ENCODE data around the gene MED16. TPM values are rescaled to one million over a fixed set of nuclear protein-coding genes. Genes with fewer than 3 reads are reported as not detected.

Gene MED16, protein sequence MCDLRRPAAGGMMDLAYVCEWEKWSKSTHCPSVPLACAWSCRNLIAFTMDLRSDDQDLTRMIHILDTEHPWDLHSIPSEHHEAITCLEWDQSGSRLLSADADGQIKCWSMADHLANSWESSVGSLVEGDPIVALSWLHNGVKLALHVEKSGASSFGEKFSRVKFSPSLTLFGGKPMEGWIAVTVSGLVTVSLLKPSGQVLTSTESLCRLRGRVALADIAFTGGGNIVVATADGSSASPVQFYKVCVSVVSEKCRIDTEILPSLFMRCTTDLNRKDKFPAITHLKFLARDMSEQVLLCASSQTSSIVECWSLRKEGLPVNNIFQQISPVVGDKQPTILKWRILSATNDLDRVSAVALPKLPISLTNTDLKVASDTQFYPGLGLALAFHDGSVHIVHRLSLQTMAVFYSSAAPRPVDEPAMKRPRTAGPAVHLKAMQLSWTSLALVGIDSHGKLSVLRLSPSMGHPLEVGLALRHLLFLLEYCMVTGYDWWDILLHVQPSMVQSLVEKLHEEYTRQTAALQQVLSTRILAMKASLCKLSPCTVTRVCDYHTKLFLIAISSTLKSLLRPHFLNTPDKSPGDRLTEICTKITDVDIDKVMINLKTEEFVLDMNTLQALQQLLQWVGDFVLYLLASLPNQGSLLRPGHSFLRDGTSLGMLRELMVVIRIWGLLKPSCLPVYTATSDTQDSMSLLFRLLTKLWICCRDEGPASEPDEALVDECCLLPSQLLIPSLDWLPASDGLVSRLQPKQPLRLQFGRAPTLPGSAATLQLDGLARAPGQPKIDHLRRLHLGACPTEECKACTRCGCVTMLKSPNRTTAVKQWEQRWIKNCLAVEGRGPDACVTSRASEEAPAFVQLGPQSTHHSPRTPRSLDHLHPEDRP
- 46.1 TPM for total RNA-seq
- long read RNA-seq, transcript MED16-204 (15 exons, 3,420 nt): major isoform, 43 of 123 reads
- long read RNA-seq, partial matches to known transcripts: 62 of 123 reads
- long read RNA-seq, other reads (novel, unspliced or antisense): 15 of 123 reads

- Histone ChIP-seq H3K27ac (peak within 1 kb of the TSS; percentile 94), H3K4me3 (peak within 1 kb of the TSS; percentile 81), H3K9me3 (no peaks in the 10 kb centered on the region), H3K36me3 (peaks cover 39% of the 10 kb centered on the region), H3K4me1 (peaks cover 12% of the 10 kb centered on the region), H3K27me3 (ENCODE audit: low read depth) (no peaks in the 10 kb centered on the region)
- ATAC-seq (peak; percentile 95 to 96), DNase-seq (peak; percentile 95)
- intact Hi-C loops (cut with DNase I): no loop called here
- TF ChIP-seq, protein P1, sequence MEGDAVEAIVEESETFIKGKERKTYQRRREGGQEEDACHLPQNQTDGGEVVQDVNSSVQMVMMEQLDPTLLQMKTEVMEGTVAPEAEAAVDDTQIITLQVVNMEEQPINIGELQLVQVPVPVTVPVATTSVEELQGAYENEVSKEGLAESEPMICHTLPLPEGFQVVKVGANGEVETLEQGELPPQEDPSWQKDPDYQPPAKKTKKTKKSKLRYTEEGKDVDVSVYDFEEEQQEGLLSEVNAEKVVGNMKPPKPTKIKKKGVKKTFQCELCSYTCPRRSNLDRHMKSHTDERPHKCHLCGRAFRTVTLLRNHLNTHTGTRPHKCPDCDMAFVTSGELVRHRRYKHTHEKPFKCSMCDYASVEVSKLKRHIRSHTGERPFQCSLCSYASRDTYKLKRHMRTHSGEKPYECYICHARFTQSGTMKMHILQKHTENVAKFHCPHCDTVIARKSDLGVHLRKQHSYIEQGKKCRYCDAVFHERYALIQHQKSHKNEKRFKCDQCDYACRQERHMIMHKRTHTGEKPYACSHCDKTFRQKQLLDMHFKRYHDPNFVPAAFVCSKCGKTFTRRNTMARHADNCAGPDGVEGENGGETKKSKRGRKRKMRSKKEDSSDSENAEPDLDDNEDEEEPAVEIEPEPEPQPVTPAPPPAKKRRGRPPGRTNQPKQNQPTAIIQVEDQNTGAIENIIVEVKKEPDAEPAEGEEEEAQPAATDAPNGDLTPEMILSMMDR (IDR thresholded peaks at IDR 0.05): no peak
Measured at GRCh38 chr19:892894-893689, at the start of gene MED16, which contains the start of gene RNU6-9. TSS of gene MED16 (minus strand) at chr19:893187. CDS start at chr19:891131, 2,056 bp downstream. TSS of gene RNU6-9 (plus strand) at chr19:893484.

GRCh38 chr19:942133-942645 is 49.2 kb upstream of the MED16 start:
- DNase-seq (no peak), ATAC-seq (no peak)
- H3K9me3 ChIP-seq: no peaks in the 10 kb centered on the region
- H3K27ac ChIP-seq: no peak overlapping the region
- H3K4me1 ChIP-seq: peaks cover 27% of the 10 kb centered on the region
- H3K36me3 ChIP-seq: peaks cover 4% of the 10 kb centered on the region
- TF ChIP-seq, protein P1 (IDR thresholded peaks at IDR 0.05): no peak
- intact Hi-C loops (cut with DNase I): no loop called here
- H3K27me3 ChIP-seq (ENCODE audit: low read depth): no peaks in the 10 kb centered on the region
- H3K4me3 ChIP-seq: no peak overlapping the region

- peaks cover 27% of the 10 kb centered on the region for H3K4me1 ChIP-seq
- H3K9me3 ChIP-seq: no peaks in the 10 kb centered on the region
- DNase-seq (no peak), ATAC-seq (no peak)
- H3K27me3 ChIP-seq (ENCODE audit: low read depth): no peaks in the 10 kb centered on the region
- TF ChIP-seq, protein P1 (IDR thresholded peaks at IDR 0.05): no peak
- H3K27ac ChIP-seq: peak overlapping the region; percentile 81
- H3K36me3 ChIP-seq: peaks cover 4% of the 10 kb centered on the region
- peak overlapping the region; percentile 51 for H3K4me3 ChIP-seq
- intact Hi-C loops (cut with DNase I): no loop called here
Measured at GRCh38 chr19:941292-942132, 48.5 kb upstream of the MED16 start.

- peaks cover 4% of the 10 kb centered on the region for H3K36me3 ChIP-seq
- TF ChIP-seq, protein P1 (IDR thresholded peaks at IDR 0.05): peak; percentile 25
- H3K27ac ChIP-seq: peak overlapping the region; percentile 81
- no peaks in the 10 kb centered on the region for H3K9me3 ChIP-seq
- peak overlapping the region; percentile 51 for H3K4me3 ChIP-seq
- peaks cover 29% of the 10 kb centered on the region for H3K4me1 ChIP-seq
- peak; percentile 92 for ATAC-seq
- intact Hi-C loops (cut with DNase I): no loop called here
- peak; percentile 89 for DNase-seq
- H3K27me3 ChIP-seq (ENCODE audit: low read depth): no peaks in the 10 kb centered on the region
Measured at GRCh38 chr19:940591-941291, 47.8 kb upstream of the MED16 start.
